ENCODE measurements around the gene NAT8L.

The NAT8L gene

DNA sequence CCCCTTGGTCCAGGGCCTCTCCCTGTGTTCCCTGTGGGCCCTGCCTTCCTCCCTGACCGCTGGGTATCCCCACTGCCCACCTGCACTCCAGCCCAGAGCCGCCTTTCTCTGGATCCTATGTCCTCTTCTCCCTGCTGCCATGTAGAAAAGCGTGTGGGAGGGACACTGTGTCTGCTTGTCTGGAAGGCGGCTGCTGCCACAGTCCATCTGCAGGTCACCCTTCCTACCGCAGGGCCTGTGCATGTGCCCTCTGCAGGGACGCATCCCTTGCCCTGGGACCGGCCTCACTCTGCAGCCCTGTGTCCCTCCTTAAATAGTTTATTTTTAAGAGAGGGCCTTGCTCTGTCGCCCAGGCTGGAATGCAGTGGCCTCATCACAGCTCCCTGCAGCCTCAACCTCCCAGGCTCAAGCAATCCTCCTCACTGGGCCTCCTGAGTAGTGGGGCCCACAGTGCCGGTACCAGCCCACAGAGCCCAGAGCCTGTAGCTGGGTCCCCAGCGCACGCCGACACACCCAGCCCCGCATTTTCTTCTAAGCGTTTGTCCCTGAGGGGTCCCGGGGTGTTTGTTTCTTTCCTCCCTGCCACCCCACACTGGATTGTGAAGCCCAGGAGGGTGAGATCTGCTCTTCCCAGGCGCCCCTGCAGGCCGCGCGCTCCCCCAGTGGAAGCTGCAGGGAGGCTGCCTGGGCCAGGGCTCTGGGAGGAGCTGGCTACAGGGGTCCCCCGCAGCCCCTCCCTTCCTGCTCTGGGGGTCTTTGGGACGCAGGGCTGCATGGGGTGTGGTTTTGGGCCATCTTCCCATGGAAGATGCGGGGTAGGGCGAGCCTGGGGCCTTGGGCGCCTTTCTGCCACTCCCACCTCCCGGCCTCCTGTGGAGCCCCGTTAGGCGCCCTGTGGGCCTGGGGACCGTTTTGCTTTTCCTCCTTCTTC is 12.8 kb upstream of the NAT8L start:
- DNase-seq: no peak

- no peak for DNase-seq
These were observed 12.0 kb upstream of the NAT8L start for GRCh38 chr4:2047031-2047660.

GRCh38 chr4:2047781-2048581 is 11.1 kb upstream of the NAT8L start:
- no peak for DNase-seq

DNA sequence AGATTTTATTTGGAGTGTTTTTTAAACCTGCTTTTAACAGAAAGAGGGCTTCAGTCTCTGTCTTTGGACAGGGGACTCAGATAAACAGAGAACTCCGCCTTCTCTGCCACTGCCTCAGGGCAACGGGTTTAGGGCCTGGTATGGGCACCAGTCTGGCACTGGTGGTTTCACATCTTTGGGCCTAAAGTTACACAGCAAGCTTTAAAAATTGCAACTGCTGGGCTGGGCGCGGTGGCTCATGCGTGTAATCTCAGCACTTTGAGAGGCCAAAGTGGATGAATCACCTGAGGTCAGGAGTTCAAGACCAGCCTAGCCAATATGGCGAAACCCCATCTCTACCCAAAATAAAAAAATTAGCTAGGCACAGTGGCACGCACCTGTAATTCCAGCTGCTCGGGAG is 10.3 kb upstream of the NAT8L start:
- no peak for DNase-seq

DNA sequence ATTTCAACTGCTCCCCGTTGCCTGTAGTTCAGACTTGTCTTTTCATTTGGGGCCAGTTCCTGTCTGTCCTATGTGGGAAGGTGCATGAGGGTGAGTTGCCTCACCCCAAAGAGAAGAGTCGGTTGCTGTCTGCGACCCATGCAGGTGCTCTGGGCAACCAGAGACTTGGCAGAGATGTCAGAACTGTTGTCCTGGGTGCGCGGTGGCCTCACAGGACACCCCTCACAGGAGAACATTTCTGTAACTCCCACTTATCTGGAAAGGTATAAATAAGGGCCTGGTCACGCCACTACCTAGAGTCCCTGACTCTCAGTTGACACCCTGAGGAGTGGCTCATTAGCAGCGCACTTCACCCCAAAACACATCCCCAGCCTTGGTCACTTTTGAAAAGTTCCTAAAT is 9.7 kb upstream of the NAT8L start:
- no peak for DNase-seq

GRCh38 chr4:2049811-2050210 is 9.3 kb upstream of the NAT8L start:
- DNase-seq: no peak

- DNase-seq: no peak
These were observed 8.0 kb upstream of the NAT8L start for GRCh38 chr4:2051086-2051485.

DNA sequence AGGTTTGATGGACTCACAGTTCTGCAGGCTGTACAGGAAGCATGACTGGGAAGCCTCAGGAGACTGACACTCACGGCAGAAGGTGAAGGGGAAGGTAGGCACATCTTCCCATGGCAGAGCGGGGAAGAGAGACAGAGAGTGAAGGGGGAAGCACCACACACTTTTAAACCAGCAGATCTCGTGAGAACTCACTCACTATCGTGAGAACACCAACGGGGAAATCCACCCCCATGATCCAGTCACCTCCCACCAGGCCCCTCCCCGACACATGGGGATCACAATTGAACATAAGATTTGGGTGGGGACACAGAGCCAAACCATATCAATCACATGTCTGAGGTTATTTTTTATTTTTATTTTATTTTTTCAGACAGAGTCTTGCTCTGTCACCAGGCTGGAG is 4.9 kb upstream of the NAT8L start:
- no peak for DNase-seq

DNA sequence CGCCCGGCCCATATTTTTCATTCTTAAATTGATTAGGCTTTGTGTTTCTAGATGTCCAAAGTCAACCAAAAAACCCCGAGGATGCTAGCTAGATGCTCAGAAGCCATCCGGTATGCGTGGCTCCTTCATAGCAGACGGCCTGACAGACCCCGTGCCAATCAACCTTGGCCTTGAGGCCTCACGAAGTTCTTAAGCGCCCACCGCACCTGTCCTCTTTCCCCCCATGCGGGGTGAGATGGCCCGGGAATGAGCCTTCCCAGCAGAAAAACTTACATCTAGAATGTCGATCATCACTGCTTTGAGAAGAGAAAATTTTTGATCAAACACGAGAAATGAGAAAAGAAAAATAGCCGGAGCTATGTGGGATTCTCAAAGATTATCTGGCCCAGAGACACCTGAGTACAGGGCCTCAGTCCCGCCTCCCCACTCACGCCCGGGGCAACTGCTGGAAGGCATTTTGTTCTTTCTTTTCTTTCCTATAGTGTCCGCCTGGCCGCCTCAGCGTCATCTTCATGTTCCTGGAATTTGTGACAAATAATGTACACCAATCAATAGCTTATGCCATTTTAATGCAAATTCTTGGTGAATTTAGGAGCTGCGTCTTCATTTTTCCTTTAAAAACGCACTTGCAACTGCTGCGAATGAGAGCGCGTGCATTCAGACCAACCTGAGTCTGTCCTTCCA is 1.6 kb upstream of the NAT8L start:
- no peak for DNase-seq

DNA sequence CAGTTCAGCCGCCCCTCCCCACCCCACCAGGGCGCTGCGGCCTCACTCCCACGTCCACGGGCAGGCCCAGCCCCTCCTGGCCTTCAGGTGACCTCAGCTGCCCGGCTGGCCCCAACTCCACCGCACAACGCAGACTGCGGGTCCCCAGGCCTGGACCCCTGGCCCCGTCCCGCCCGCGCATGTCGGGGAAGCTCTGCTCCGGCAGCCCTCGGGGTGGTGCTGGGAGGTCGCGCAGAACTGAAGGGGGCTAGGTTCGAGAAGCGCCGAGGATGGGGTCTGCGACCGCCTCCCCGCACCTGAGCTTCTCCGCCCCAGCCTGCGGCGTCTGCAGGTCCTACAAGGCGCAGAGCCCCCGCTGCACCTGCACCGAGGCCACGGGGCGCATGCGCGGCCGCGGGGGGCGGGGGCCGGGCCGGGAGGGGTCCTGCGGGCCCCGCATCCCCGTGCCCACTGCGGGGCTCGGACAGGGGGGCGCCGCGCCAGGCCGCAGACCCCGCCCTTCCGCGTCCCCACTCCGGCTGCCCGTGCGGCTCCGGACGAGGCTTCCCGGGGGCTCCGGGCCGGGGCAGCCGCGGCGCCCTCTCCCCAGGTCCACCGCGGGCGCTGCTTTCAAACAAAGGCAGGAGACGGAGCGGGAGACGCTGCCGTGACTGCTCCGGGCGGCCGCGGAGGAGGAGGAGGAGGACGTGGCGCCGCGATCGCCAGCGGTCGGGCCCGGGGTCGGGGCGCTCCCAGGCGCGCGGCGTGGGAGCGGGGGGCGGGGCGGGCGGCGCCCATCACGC is 672 bp upstream of the NAT8L start:
- DNase-seq: no peak

GRCh38 chr4:2059726-2060602 is 837 bp downstream of the NAT8L start:
- DNase-seq: no peak

DNA sequence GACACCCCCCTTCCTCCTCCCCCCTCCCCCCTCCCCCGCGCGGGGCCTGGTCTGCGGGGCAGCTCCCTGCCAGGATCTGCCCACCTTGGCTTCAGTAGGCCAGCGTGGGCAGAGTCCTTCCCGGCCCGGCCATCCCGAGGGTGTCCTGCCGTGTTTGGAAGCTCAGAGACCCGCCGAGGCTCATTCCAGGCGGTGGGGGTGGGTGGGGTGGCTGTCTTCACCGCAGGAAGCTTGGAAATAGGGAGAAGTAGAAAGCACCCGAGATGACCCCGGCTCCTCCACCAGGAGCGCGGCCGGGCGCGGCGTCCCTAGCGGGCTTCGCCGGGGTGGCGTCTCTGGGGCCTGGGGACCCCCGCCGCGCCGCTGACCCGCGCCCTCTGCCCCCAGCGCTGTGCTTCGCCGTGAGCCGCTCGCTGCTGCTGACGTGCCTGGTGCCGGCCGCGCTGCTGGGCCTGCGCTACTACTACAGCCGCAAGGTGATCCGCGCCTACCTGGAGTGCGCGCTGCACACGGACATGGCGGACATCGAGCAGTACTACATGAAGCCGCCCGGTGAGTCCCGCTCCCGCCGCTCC is 1.6 kb downstream of the NAT8L start:
- DNase-seq: no peak

DNA sequence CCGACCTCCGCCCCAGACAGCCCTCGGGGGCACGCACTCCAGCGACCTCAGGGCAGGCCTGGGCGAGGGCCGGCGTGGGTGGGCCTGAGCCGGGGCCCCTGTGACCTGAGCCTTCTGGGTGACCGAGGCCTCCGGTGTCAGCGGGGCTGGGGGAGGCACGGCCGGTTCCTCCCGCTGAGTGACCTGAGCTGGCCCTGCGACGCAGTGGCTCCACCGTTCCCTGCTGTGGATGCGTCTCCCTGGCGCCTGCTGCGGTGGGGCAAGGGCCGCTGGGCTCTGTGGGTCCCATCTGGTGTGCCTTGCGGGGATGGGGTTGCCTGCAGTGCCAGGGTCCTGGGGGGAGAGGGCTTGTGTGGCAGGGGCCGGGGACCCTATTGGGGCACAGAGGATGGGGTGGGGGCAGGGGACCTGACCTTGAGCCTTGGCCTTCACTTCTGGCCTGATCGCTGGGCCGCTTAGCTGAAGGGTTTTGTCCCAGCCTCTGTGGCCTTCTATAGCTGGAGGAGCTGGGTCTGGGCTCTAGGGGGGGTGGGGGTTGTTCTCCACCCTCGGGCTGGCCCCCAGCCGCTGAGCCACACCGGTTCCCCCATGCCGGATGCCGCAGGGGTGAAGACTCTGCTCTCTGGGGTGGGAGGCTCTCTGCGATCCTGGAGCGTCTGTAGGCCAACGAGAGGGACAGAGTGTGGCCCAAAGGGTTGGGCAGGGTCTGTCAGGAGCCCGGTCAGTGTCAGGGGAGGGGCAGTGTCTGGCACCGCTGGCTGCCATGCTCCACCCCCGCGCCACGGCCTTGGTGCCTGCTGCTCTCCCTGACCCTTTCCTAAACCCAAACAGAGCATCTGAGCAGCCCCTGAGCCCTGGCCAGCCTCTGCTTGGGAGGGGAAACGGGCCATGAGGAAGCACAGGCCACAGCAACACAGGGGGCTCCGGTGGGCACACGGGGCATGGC is 2.3 kb downstream of the NAT8L start:
- no peak for DNase-seq

DNA sequence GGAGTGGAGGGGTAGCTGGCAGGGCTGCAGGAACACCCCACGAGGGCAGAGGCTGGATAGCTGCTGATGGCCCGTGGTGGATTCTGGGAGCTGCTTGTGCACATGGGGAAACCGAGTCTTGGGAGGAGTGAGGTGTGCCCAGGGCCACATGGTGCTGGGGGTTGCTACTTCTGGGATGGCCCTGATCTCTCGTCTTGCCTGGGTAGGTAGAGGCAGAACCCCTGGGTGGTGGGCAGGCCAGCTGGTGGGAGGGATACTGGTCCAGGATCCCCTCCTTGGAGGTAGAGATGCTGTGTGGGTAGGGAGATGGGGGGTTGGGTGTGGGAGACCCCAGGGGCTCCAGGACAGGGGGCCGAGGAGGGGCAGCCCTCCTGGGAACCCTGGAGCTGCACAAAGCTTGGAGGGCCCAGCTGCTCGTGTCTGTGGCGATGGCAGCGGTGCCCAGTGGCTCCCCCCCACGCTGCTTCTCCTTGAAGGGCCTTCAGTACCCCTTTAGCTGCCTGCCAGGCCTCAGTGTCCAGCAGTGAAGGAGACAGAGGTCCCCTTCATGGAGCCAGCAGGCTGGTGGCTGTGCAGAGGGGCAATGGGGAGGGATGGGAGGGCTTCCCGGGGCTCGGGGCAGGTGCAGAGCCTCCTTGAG is 3.2 kb downstream of the NAT8L start:
- no peak for DNase-seq

- DNase-seq: no peak
These were observed 3.8 kb downstream of the NAT8L start for GRCh38 chr4:2062808-2063524.

- no peak for DNase-seq
These were observed 4.6 kb downstream of the NAT8L start for GRCh38 chr4:2063557-2064275.

DNA sequence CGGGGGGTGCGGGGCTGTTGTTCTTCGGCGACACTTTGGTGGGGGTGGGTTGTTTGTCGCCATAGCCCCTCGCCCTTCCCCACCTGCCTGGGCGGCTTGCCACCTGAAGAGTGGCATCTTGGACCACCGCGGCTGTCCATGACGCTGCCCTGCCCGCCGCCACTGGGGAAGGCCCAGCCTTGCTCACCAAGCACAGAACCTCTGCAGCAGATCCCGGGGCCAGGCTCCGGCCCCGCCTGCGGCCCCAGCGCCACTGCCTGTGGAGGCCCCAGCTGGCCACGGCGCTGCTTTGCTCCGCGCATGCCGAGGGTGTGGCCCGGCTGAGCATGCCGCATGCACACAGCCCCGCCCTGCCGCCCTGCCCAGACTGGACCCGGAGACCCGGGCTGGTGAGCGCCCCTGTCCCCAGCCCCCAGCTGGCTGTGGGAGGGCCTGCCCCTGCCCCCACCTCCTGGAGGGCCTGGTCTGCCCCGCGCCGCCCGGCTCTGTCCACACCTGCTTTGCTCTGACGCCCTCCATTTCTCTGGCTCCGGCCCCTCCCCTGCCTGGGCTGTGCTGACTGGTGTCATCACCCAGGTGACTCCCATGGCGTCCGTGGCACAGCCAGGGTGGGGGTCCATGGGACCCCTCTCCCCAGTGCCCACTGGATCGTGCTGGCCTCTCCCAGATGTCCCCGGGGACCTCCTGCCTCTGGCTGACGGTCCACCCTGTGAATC is 5.3 kb downstream of the NAT8L start:
- no peak for DNase-seq

Data from activated effector memory CD4-positive, alpha-beta T cell treated with Interleukin-2 at 50 U/mL for 16 hours (primary cell).